Activated CD8-positive, alpha-beta T cell treated with anti-CD3 and anti-CD28 coated beads for 36 hours (primary cell): ENCODE data around the gene MAP3K10. TPM values are rescaled to one million over a fixed set of nuclear protein-coding genes. Genes with fewer than 3 reads are reported as not detected.

Experiments used
- ATAC-seq: fragments of 200-7000 bp; cut with Tn5 transposase; one replicate; pipeline ENCODE4 v1.10.0; 2021; ENCODE audit warnings: mild to moderate bottlenecking, moderate library complexity
- CTCF ChIA-PET: fragments of 350-600 bp; sonication (Branson Sonifier 250); formaldehyde crosslinking; loops from one replicate; lab custom pipeline; 2021; ENCODE audit warnings: antibody characterized with exemption; lab: Charles Lee
- POLR2A ChIA-PET: fragments of 350-600 bp; sonication (Branson Sonifier 250); formaldehyde crosslinking; loops from one replicate; lab custom pipeline; 2021; ENCODE audit warnings: antibody characterized with exemption; lab: Charles Lee
- DNase-seq: peaks from one replicate; pipeline ENCODE4 v3.0.0-alpha.2; 2020
- H3K27ac Mint-ChIP-seq: one replicate; pipeline ENCODE4 v1.8.0; 2021; ENCODE audit warnings: mild to moderate bottlenecking, mixed read lengths
- H3K27me3 Mint-ChIP-seq: one replicate; pipeline ENCODE4 v1.8.0; 2021; ENCODE audit warnings: mixed read lengths
- H3K36me3 Mint-ChIP-seq: one replicate; pipeline ENCODE4 v1.8.0; 2021; ENCODE audit warnings: low read depth, mixed read lengths
- H3K4me1 Mint-ChIP-seq: one replicate; pipeline ENCODE4 v1.8.0; 2021; ENCODE audit warnings: low read depth, mixed read lengths
- H3K4me3 Mint-ChIP-seq: one replicate; pipeline ENCODE4 v1.8.0; 2021; ENCODE audit warnings: mild to moderate bottlenecking, moderate library complexity, mixed read lengths
- H3K9me3 Mint-ChIP-seq: one replicate; pipeline ENCODE4 v1.8.0; 2021; ENCODE audit warnings: mixed read lengths
- intact Hi-C: fragments of 100-400 bp; cut with micrococcal nuclease; formaldehyde crosslinking; loops from one replicate; pipeline ENCODE4 v1.10.0; 2022
- total RNA-seq, 2 experiments: library from RNA; stranded (reverse); gene quantifications; one replicate each; pipeline ENCODE4 v1.2.3, GENCODE V29; 2021
- TF ChIP-seq, protein P1 (sequence below): fragments of 200-600 bp; IDR thresholded peaks from one replicate; pipeline ENCODE4 v1.8.0; 2022; ENCODE audit warnings: antibody characterized with exemption, mild to moderate bottlenecking

The MAP3K10 gene
- 10 to 100 TPM; 11.3 to 12.6 TPM for total RNA-seq

DNA sequence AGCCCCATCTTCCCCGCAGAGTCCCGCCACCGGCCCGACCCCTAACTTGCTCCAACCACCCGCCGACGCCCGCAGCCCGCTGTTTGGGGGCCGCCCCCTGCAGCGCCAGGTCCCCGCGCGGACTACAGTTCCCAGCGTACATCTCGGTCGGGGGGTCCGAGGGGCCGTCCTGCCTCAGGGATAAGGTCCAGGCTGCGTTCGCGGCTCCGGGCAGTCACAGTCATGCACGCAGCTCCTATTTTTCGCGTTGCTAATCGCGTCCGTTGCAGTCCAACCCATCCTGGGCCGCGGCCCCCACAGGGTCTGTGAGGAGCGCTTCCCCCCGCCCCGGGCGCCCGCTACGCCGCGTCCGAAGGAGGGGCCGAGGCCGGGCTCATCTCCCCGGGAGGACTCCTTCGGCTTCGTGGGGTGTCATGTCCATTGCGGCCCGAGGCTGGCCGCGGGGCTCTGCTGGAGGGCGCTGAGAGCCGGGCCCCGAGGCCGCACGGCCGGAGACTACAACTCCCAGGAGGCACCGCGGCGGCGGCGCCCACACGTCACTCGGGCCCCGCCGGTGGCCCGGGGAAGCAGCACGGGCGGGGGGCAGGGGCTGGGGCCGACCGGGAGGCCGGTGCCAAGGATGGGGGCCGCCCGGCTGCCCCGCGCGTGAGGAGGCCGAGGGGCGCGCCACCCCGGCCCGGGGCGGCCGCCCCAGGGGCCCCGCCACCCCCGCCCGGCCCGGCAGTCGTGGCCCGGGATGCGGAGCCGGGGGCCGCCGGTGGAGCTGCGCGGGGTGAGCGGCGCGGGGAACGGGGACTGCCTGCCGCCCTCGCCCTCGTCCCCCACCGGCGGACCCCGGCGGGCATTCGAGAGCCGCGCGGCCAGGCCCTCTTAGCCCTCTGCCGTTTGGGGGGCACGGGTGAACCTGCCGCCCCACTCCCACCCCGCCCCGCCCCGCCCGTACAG is at the start of gene MAP3K10:
Gene MAP3K10, plus strand, starts transcription at position 536 of the 945 bp plus-strand sequence. CDS start 606 bp downstream, outside the sequence.
- ATAC-seq: peak; percentile 89
- intact Hi-C loops: no loop called here
- ChIA-PET POLR2A (interaction anchor here (0.6 to 1.7 kb wide), 9 partner anchors 8 to 100 kb away, joined by 3 to 8 read pairs (median 4); partner anchors contain the start of genes AKT2, TTC9B and ZNF780A), CTCF (interaction anchor here (0.9 to 2.2 kb wide), 7 partner anchors 26 to 51 kb away, joined by 3 to 12 read pairs (median 4); partner anchors contain the start of gene TTC9B)
- TF ChIP-seq, protein P1, sequence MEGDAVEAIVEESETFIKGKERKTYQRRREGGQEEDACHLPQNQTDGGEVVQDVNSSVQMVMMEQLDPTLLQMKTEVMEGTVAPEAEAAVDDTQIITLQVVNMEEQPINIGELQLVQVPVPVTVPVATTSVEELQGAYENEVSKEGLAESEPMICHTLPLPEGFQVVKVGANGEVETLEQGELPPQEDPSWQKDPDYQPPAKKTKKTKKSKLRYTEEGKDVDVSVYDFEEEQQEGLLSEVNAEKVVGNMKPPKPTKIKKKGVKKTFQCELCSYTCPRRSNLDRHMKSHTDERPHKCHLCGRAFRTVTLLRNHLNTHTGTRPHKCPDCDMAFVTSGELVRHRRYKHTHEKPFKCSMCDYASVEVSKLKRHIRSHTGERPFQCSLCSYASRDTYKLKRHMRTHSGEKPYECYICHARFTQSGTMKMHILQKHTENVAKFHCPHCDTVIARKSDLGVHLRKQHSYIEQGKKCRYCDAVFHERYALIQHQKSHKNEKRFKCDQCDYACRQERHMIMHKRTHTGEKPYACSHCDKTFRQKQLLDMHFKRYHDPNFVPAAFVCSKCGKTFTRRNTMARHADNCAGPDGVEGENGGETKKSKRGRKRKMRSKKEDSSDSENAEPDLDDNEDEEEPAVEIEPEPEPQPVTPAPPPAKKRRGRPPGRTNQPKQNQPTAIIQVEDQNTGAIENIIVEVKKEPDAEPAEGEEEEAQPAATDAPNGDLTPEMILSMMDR: no peak
- Mint-ChIP-seq H3K9me3 (no peaks in the 10 kb centered on the region), H3K27ac (peak within 1 kb of the TSS; percentile 95), H3K4me1 (peaks cover 28% of the 10 kb centered on the region), H3K27me3 (no peaks in the 10 kb centered on the region), H3K4me3 (peak within 1 kb of the TSS; percentile 84), H3K36me3 (no peaks in the 10 kb centered on the region)
- peak; percentile 91 for DNase-seq

GRCh38 chr19:40141551-40141950 is 49.7 kb upstream of the MAP3K10 start:
- Mint-ChIP-seq H3K36me3 (no peaks in the 10 kb centered on the region), H3K4me3 (no peak overlapping the region), H3K9me3 (no peaks in the 10 kb centered on the region), H3K27ac (no peak overlapping the region), H3K27me3 (no peaks in the 10 kb centered on the region), H3K4me1 (peaks cover 27% of the 10 kb centered on the region)
- no peak for ATAC-seq
- ChIA-PET POLR2A (no interaction called here), CTCF (interaction anchor here (1.1 to 4.4 kb wide), 7 partner anchors 13 to 79 kb away, joined by 3 to 45 read pairs (median 5); partner anchors contain the start of gene TTC9B)
- TF ChIP-seq, protein P1: no peak
- intact Hi-C loops: no loop called here
- no peak for DNase-seq

DNA sequence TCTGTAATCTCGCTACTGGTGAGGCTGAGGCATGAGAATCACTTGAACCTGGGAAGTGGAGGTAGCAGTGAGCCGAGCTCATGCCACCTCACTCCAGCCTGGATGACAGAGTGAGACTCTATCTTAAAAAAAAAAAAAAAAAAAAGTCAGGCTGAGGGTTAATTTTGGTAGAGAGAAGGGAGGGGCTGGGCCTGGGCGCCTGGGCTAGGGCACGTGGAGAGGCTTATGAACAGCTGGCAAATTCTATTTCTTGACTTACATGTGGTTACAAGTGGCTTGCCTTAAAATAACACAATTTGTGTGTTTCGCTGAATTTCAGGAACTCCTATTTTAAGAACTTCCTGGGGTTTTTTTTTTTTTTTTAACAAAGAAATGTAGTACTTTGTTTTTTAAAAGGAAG is 47.6 kb upstream of the MAP3K10 start:
- intact Hi-C loops: no loop called here
- no peaks in the 10 kb centered on the region for H3K36me3 Mint-ChIP-seq
- no peaks in the 10 kb centered on the region for H3K9me3 Mint-ChIP-seq
- H3K27me3 Mint-ChIP-seq: no peaks in the 10 kb centered on the region
- ATAC-seq (peak; percentile 59), DNase-seq (peak; percentile 72)
- H3K4me3 Mint-ChIP-seq: peak overlapping the region; percentile 44
- CTCF ChIA-PET: interaction anchor here (0.8 to 4.4 kb wide), 8 partner anchors 15 to 162 kb away, joined by 3 to 28 read pairs (median 4); no protein-coding TSS in a partner anchor
- TF ChIP-seq, protein P1: no peak
- peak overlapping the region; percentile 94 for H3K27ac Mint-ChIP-seq
- peaks cover 42% of the 10 kb centered on the region for H3K4me1 Mint-ChIP-seq
- POLR2A ChIA-PET: interaction anchor here (0.6 to 0.8 kb wide), 2 partner anchors 29 to 75 kb away, joined by 3 read pairs; partner anchors contain the start of gene TTC9B

GRCh38 chr19:40144151-40144550 is 47.1 kb upstream of the MAP3K10 start:
- POLR2A ChIA-PET: interaction anchor here (0.6 to 1.1 kb wide), 4 partner anchors 28 to 74 kb away, joined by 3 read pairs; partner anchors contain the start of gene TTC9B
- Mint-ChIP-seq H3K27ac (peak overlapping the region; percentile 94), H3K9me3 (no peaks in the 10 kb centered on the region), H3K4me1 (peaks cover 43% of the 10 kb centered on the region), H3K36me3 (no peaks in the 10 kb centered on the region), H3K27me3 (no peaks in the 10 kb centered on the region), H3K4me3 (peak overlapping the region; percentile 58)
- DNase-seq: no peak
- peak; percentile 67 for ATAC-seq
- CTCF ChIA-PET: interaction anchor here (0.8 to 4.4 kb wide), 8 partner anchors 14 to 161 kb away, joined by 3 to 28 read pairs (median 4); no protein-coding TSS in a partner anchor
- TF ChIP-seq, protein P1: no peak
- intact Hi-C loops: no loop called here
